ENCODE results near the gene TRAF3IP1.

DNA sequence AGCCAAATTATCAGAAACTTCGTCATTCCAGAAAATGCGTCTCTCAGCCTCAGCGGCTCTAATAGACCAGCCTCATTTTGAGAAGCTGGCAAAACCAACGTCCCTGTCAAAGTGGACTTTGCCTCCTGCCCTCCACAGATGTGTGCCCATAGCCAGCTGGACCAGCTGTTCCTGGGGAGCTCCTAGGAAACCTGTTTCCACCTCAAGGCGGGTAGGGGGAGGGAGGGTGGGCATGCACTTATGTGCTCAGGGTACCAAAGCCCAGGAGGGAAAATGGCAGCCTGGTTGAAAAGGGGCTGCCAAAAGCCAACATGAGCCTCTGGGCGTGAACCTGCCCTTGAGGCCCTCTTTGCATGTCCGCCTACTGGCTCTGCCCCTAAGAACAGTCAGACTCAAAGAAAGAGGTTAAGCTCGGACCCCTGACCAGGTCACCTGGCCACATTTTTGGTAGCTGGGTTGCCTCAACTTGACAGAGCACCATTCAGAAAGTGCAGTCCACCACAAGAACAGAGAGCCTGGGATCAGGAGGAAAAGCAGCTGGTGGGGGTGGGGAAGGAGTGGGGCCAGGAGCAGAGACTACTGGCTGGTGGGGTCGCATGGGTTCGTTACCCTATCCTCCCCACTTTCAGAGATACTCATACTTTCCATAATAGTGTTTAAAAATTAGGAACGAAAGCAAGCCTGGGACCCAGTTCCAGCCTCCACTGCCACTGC, 35.4 kb upstream of the TRAF3IP1 start:
- TF ChIP-seq EZH2 (IDR thresholded peaks at IDR 0.05) (no peak), POLR2AphosphoS5 (IDR thresholded peaks at IDR 0.05; ENCODE audit: borderline replicate concordance, low read depth, low read length) (no peak)
